MM.1S (cell line): ENCODE data around the gene CAPN15.

Experiments
- CTCF ChIP-seq: fragments of 300-600 bp; sonication (generic); IDR thresholded peaks from 2 replicates; pipeline ENCODE4 v1.5.1; 2016; ENCODE audit warnings: antibody characterized with exemption, low read length, mixed read lengths
- EZH2 ChIP-seq: fragments of 300-600 bp; sonication (generic); optimal IDR thresholded peaks from 2 replicates; pipeline ENCODE3; 2017; ENCODE audit warnings: low read depth, mild to moderate bottlenecking, antibody characterized with exemption, low read length, mixed read lengths
- EZH2phosphoT487 ChIP-seq: fragments of 300-600 bp; sonication (generic); IDR thresholded peaks from 2 replicates; pipeline ENCODE4 v1.6.1; 2018; ENCODE audit warnings: antibody characterized with exemption, low read length

DNA sequence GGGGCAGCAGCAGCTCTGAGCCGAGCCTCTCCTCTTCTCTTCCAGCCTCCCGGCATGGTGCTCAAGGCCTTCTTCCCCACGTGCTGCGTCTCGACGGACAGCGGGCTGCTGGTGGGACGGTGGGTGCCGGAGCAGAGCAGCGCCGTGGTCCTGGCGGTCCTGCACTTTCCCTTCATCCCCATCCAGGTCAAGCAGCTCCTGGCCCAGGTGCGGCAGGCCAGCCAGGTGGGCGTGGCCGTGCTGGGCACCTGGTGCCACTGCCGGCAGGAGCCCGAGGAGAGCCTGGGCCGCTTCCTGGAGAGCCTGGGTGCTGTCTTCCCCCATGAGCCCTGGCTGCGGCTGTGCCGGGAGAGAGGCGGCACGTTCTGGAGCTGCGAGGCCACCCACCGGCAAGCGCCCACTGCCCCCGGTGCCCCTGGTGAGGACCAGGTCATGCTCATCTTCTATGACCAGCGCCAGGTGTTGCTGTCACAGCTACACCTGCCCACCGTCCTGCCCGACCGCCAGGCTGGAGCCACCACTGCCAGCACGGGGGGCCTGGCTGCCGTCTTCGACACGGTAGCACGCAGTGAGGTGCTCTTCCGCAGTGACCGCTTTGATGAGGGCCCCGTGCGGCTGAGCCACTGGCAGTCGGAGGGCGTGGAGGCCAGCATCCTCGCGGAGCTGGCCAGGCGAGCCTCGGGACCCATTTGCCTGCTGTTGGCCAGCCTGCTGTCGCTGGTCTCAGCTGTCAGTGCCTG, 46.7 kb downstream of the CAPN15 start:
- TF ChIP-seq CTCF (no peak), EZH2 (no peak), EZH2phosphoT487 (no peak)
